H1 (cell line): ENCODE data around the gene TEX30. TPM values are rescaled to one million over a fixed set of nuclear protein-coding genes. Genes with fewer than 3 reads are reported as not detected.

Experiments used
- HDAC2 ChIP-seq, 2 experiments: fragments of 300-600 bp in 1 of 2; sonication (generic) in 1 of 2; IDR thresholded peaks; 2 replicates each; pipeline ENCODE4 v1.6.1; 2011 to 2012; ENCODE audit warnings: low read depth in 2 of 2, low read length in 2 of 2, mild to moderate bottlenecking in 2 of 2, moderate library complexity in 2 of 2, borderline replicate concordance in 1 of 2, inconsistent platforms in 1 of 2
- KDM1A ChIP-seq: fragments of 200-600, 300-600 bp; sonication (generic); IDR thresholded peaks from 2 replicates; pipeline ENCODE4 v1.7.1; 2016; ENCODE audit warnings: mild to moderate bottlenecking, low read length, borderline replicate concordance
- TBP ChIP-seq: IDR thresholded peaks from 2 replicates; pipeline ENCODE4 v1.6.1; 2011; ENCODE audit warnings: low read depth, low read length, improper control_type of control experiment
- polyA plus RNA-seq, 7 experiments: library from polyadenylated mRNA; depleted of rRNA in 3 of 7; stranded (reverse) in 5 of 7; unstranded in 2 of 7; fragments of >200 nt in 5 of 7; fragments of 200-250 nt in 2 of 7; gene quantifications; 1 replicate in 5 of 7; 2 replicates in 1 of 7; 4 replicates in 1 of 7; pipeline versions ENCODE4 v1.2.1 to v1.2.3, GENCODE V29; 2011 to 2013; ENCODE audit warnings: missing spikeins in 2 of 7, mixed read lengths in 2 of 7
- total RNA-seq: library from RNA; stranded (reverse); fragmentation: NEBNext Ultra II Directional; extraction: Animal tissue kit (Norgen Biotek cat#: 25700); gene quantifications from 2 replicates; pipeline ENCODE4 v1.2.1, GENCODE V29; 2021

TEX30 gene
- total and polyA plus RNA-seq, 2 of the 8 experiments (the other 6 are each of a cell fraction or from before 2014, with no cell fraction given) = 6.5 to 10.3 TPM

GRCh38 chr13:102721800-102722231 lies 51.8 kb downstream of the TEX30 start (continued):
- TF ChIP-seq KDM1A (no peak), TBP (no peak), HDAC2 (IDR thresholded peaks at IDR 0.05; ENCODE audit: borderline replicate concordance in 1 of 2, low read depth in 2 of 2, low read length in 2 of 2) (no peak)
